ENCODE measurements around the gene PRKACG. TPM values are rescaled to one million over a fixed set of nuclear protein-coding genes. Genes with fewer than 3 reads are reported as not detected.

The PRKACG gene
- total RNA-seq, result not detected in 2 replicates
- long read RNA-seq, result 0 reads

- TF ChIP-seq, protein P1, sequence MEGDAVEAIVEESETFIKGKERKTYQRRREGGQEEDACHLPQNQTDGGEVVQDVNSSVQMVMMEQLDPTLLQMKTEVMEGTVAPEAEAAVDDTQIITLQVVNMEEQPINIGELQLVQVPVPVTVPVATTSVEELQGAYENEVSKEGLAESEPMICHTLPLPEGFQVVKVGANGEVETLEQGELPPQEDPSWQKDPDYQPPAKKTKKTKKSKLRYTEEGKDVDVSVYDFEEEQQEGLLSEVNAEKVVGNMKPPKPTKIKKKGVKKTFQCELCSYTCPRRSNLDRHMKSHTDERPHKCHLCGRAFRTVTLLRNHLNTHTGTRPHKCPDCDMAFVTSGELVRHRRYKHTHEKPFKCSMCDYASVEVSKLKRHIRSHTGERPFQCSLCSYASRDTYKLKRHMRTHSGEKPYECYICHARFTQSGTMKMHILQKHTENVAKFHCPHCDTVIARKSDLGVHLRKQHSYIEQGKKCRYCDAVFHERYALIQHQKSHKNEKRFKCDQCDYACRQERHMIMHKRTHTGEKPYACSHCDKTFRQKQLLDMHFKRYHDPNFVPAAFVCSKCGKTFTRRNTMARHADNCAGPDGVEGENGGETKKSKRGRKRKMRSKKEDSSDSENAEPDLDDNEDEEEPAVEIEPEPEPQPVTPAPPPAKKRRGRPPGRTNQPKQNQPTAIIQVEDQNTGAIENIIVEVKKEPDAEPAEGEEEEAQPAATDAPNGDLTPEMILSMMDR (IDR thresholded peaks at IDR 0.05; ENCODE audit: unreplicated experiment), result no peak
- H3K4me1 Mint-ChIP-seq (ENCODE audit: low read depth), result no peaks in the 10 kb centered on the region
These were observed at the start of gene PRKACG for GRCh38 chr9:69014013-69014412. Gene PRKACG, minus strand, starts transcription at chr9:69014113. Its CDS starts 21 bp downstream, at chr9:69014092.

DNA sequence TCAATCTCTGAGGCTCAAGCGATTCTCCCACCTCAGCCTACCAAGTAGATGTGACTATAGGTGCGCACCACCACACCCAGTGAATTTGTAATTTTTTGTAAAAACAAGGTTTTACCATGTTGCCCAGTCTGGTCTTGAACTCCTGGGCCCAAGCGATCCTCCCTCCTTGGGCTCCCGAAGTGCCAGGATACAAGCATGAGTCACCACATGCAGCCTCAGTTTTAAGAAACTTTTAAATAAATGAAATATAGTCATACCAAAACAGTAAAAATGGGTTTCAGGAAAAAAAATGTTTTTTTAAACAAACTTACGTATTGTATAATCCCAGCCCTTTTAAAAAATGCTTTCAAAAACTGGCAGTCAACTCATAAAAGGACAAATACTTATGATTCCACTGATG, 48.3 kb upstream of the PRKACG start:
- TF ChIP-seq, protein P1 (IDR thresholded peaks at IDR 0.05; ENCODE audit: unreplicated experiment), result no peak
- Mint-ChIP-seq H3K4me3 (ENCODE audit: low read depth) (no peak overlapping the region), H3K4me1 (ENCODE audit: low read depth) (no peaks in the 10 kb centered on the region), H3K27ac (no peak overlapping the region), H3K27me3 (no peaks in the 10 kb centered on the region), H3K9me3 (ENCODE audit: low read depth) (no peaks in the 10 kb centered on the region), H3K36me3 (ENCODE audit: insufficient read depth) (peaks cover 21% of the 10 kb centered on the region)
- no peak for DNase-seq (ENCODE audit: low spot score, unreplicated experiment)

More at GRCh38 chr9:69014013-69014412, at the start of gene PRKACG:
- Mint-ChIP-seq H3K9me3 (ENCODE audit: low read depth) (peaks cover 3% of the 10 kb centered on the region), H3K36me3 (ENCODE audit: insufficient read depth) (no peaks in the 10 kb centered on the region), H3K27ac (no peak within 1 kb of the TSS), H3K4me3 (ENCODE audit: low read depth) (no peak within 1 kb of the TSS), H3K27me3 (peaks cover 4% of the 10 kb centered on the region)
- no peak for DNase-seq (ENCODE audit: low spot score, unreplicated experiment)

DNA sequence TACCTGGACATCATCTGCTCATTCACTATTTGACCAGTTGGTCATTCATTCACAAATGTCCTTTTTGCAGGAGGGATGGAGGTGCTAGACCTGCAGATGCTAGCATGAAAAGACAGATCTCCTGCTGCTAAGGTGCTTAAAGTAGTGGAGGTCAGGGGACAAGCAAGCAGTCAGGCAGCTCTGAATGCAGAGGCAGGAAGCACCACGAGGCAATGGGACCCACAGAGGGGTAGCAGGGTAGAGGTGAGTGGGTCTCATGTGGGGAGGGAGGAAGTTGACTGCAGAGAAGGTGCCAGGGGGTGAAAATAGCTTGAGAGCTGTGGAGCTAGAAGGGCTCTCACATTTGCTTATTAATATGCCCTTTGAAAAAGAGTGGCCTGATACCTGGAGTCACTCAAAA, 46.9 kb upstream of the PRKACG start:
- Mint-ChIP-seq H3K4me1 (ENCODE audit: low read depth) (no peaks in the 10 kb centered on the region), H3K36me3 (ENCODE audit: insufficient read depth) (peaks cover 21% of the 10 kb centered on the region), H3K4me3 (ENCODE audit: low read depth) (no peak overlapping the region), H3K9me3 (ENCODE audit: low read depth) (no peaks in the 10 kb centered on the region), H3K27ac (no peak overlapping the region), H3K27me3 (no peaks in the 10 kb centered on the region)
- DNase-seq (ENCODE audit: low spot score, unreplicated experiment), result no peak
- TF ChIP-seq, protein P1 (IDR thresholded peaks at IDR 0.05; ENCODE audit: unreplicated experiment), result no peak

GRCh38 chr9:69058101-69058500, 44.2 kb upstream of the PRKACG start:
- H3K4me1 Mint-ChIP-seq (ENCODE audit: low read depth), result no peaks in the 10 kb centered on the region
- DNase-seq (ENCODE audit: low spot score, unreplicated experiment), result no peak
- TF ChIP-seq, protein P1 (IDR thresholded peaks at IDR 0.05; ENCODE audit: unreplicated experiment), result no peak
- no peak overlapping the region for H3K4me3 Mint-ChIP-seq (ENCODE audit: low read depth)
- H3K27ac Mint-ChIP-seq, result no peak overlapping the region
- no peaks in the 10 kb centered on the region for H3K27me3 Mint-ChIP-seq
- no peaks in the 10 kb centered on the region for H3K9me3 Mint-ChIP-seq (ENCODE audit: low read depth)
- H3K36me3 Mint-ChIP-seq (ENCODE audit: insufficient read depth), result peaks cover 24% of the 10 kb centered on the region

- no peaks in the 10 kb centered on the region for H3K4me1 Mint-ChIP-seq (ENCODE audit: low read depth)
- no peak overlapping the region for H3K27ac Mint-ChIP-seq
- no peak for DNase-seq (ENCODE audit: low spot score, unreplicated experiment)
- TF ChIP-seq, protein P1 (IDR thresholded peaks at IDR 0.05; ENCODE audit: unreplicated experiment), result no peak
- H3K9me3 Mint-ChIP-seq (ENCODE audit: low read depth), result no peaks in the 10 kb centered on the region
- H3K27me3 Mint-ChIP-seq, result no peaks in the 10 kb centered on the region
- peaks cover 24% of the 10 kb centered on the region for H3K36me3 Mint-ChIP-seq (ENCODE audit: insufficient read depth)
- no peak overlapping the region for H3K4me3 Mint-ChIP-seq (ENCODE audit: low read depth)
These were observed 42.4 kb upstream of the PRKACG start for GRCh38 chr9:69056191-69056815.
